Suppressor macrophage treated with lipopolysaccharide for 4 hours (primary cell): ENCODE data around the gene ATP8B4.
A peak's percentile ranks its signal among the peaks of the same experiment; 100 is the strongest.
"Not testable (repeated sequence)": the region's sequence is repeated elsewhere in the genome, so short reads cannot be mapped to it uniquely, and the experiment has no call there.

Experiments
- DNase-seq: peaks from one replicate; pipeline ENCODE4 v3.0.0-alpha.2; 2020

The ATP8B4 gene

GRCh38 chr15:50108461-50108860, 10.6 kb downstream of the ATP8B4 start:
- no peak for DNase-seq

- peak; percentile 89 for DNase-seq
These were observed 11.2 kb downstream of the ATP8B4 start for GRCh38 chr15:50107591-50108408.

- DNase-seq = no peak
These were observed 11.9 kb downstream of the ATP8B4 start for GRCh38 chr15:50107157-50107556.

DNA sequence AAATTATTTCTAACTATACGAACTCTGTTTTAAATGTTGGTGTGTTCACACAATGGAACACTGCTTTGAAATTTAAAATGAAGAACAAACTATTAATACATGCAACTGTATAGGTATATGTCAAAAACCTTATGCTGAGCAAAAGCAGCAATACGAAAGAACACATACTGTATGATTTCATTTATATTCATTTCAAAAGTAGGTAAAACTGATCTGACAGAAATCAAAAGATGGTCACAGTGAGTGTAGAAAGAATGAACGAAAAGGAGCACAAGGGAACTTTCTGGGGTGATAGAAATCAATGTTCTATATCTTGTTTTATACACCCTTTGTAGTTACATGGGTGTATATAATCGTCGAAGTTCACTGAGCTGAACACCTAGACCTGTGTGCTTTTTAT, 12.6 kb downstream of the ATP8B4 start:
- DNase-seq = no peak

- peak; percentile 68 for DNase-seq
These were observed 18.5 kb downstream of the ATP8B4 start for GRCh38 chr15:50100486-50100885.

DNA sequence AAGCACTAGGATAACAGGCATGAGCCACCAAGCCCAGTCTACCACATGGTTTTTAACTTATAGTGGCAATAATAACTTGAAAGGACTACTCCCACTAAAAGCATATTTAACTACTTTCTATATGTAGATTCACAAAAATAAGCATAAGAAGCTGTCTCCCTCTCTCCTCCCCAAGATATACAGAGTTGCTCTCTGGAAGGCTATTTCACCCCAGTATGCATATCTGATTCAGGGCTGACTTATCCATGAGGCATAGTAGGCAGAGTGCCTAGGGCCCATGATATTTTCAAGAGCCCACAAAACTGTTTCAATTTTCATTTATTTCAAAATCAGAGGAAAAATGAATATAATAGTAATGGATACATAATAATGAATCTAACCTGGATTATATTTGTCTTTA, 20.5 kb downstream of the ATP8B4 start:
- DNase-seq = no peak

DNA sequence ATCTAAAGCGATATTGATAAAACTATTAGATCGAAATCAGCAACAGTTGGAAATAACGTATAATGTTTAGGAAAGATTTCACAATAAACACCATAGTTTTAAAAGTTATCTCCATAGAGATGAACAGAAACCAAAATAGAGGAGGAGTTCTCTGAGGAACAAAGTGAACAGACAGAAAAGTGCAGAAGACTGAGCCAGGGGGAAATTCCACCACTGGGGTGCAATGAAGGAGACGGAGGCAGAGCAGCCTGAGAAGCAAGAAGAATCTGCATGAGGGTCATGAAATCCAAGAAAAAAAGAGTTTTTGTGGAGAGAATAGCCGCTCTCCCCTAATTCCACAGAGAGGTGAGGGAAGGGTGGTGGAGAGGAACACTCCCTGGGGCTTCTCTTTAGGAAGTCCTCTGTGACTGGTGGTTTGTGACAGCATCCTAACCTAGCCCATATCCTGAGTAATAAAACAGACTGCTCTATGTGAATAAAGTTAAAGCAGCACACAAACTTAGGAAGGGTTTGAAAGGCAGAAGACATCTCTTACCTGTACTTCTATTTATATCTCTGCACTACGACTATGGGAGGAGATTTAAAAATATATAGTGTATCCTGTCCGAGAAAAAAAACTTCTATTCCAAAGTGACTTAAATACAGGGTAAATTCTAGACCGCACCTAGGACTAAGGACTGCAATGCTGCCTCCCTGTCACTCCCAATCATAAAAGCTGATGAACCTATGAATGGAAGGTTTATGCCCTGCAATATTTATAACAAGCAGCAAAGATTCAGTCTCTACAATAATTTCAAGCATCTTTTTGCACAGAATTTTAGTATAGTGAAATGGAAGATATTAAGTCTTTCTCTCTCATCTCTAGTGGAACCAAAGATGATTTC, 22.9 kb downstream of the ATP8B4 start:
- DNase-seq = no peak

DNA sequence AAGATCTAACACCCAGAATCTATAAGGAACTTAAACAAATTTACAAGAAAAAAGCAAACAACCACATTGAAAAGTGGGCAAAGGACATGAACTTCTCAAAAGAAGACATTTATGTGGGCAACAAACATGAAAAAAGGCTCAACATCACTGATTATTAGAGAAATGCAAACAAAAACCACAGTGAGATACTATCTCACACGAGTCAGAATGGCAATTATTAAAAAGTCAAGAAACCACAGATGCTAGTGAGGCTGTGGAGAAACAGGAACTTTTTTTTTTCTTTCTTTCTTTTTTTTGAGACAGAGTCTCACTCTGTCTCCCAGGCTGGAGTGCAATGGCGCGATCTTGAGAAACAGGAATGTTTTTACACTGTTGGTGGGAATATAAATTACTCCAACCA, 29.6 kb downstream of the ATP8B4 start:
- not testable (repeated sequence) for DNase-seq

DNA sequence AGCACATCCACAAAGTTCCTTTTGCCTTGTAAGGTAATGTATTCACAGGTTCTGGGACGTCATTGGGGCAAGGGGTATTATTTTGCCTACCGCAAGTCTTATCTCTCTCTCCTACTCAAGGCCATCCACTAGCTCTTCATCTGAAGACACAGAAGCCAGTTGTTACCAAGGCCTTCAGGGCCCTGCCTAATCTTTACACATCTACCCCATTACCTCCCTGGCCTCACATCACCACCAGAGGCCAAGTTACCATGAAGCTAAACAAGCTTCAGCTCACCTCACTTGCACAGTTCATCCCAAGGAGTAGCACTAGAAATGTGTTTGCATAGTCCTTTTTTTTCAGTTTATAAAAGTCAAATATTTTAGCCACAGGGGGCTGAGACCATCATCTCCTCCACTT, 34.1 kb downstream of the ATP8B4 start:
- no peak for DNase-seq

GRCh38 chr15:50083424-50084025, 35.5 kb downstream of the ATP8B4 start:
- DNase-seq = no peak

DNA sequence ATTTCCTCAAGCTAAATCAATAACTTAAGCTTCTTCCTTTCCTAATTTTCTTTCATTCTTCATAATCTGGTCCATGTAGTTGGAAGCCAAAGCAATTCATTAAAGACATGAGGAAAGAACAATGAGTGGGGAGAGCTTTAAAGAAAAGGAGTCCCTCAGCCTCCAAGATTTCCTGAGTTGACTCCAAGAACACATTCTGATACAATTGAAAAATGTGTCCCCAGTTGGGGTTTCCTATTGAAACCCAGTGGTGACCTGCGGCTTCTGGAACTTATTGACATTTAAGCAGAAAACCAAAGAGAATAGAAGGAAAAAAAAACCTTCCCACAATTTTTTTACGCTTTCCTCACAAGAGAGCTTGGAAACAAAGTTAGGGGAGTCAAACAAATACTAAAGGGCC, 37.0 kb downstream of the ATP8B4 start:
- DNase-seq = no peak

DNA sequence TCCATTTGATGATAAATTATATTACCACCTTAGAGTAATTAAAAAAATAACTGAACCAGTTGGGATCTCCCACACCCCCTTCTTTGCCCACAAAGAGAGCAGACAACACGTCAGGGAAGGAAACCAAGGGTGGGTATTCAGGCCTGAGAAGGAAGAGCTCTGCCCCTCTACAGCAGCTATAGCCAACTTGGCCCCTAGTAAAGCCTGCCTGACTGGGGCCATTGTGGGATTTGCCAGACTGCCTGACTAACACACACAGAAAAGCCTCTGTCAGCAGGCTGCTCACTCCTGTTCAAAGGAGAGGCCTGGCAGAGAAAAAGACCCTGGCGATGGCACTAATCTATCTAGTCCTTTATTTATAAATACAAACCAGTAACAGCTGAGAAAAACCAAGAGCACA, 41.4 kb downstream of the ATP8B4 start:
- DNase-seq = no peak

DNA sequence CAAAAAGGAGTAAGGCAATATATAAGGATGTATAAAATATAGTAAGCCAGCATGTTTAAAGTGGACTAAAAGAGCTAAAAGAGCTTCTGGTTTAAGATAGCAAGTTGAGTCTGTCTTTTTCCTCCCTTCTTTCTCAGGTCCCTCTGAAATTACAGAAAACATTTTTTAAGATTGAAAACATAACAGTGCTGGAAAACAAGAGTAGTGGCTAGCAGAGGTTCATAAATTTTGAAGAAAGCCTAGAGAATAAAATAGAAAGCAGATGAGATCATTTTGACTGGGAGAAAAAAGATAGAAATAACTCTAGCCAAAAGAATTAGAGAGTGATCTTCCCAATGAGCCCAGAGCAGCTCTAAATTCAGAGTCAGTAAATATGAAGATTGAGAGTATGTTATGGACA, 41.9 kb downstream of the ATP8B4 start:
- DNase-seq = no peak

- no peak for DNase-seq
These were observed 43.7 kb downstream of the ATP8B4 start for GRCh38 chr15:50075319-50075718.

DNA sequence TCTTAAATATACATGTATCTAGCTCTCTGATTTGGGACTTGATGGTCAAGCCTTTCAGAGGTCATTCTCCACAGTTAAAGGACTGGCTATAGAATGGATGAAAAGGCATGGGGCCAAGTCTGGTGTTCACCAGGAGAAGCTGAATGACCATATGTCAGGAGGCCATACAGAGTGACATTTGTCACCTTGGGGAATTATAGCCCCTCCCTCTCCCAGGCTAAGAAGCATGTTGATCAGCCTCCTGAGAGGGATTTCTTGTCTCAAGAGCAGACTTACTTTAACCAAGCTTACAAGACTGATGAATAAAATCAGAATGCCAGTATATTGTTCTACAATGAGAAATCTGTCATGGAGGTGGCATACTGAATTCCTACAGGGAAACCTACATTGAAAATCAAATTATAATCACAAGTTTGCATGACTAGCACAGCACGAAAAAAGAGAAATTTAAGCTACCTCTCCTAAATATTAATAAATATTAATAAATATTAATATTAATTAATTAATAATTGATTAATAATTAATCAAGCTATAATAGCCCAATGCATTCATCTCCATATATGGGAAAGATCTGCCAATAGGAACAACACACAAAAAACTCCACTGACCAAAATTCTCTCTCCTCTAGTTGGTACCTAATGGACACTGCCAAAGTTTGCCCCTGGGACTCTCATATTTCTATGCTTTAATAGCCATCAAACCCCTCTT, 47.3 kb downstream of the ATP8B4 start:
- no peak for DNase-seq

- DNase-seq = no peak
These were observed 51.0 kb downstream of the ATP8B4 start for GRCh38 chr15:50068016-50068415.

DNA sequence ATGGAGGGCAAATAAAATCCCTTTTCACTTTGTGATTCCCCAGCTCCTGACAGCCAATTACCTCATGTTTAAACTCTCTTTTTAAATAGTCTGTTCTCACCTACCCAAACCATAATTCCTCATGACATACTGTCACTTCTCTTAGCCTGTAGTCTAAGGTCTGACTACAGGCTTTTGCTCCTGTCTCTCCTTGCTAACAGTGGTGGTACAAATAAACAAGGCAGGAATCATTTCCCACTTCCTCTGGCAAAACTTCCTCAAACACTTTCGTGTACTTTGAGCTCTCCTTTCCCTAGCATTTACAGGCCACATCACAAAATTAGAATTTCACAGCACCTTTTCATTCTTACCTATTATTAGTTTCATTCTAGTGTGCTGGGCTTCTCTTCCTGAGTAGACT, 51.8 kb downstream of the ATP8B4 start:
- no peak for DNase-seq

DNA sequence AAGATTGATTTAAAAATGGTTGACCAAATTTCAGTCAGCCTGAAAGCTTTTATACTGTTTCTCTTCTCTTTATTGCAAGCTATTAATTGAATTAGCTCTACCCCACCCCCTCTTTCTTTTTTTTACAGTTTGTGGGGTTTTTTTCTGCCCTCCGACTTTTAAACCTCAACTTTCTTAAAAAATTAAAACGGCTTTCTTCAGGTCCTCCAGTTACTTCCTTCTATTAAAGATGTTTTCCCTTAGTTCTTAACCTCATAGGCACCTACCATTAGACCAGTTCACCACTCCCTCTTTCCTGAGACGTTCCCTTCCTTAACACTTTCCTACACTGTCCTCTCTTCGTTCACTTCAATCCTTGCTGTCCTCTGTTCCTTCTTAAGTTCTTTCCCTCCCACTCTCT, 52.4 kb downstream of the ATP8B4 start:
- DNase-seq = no peak

- peak; percentile 64 for DNase-seq
These were observed 52.8 kb downstream of the ATP8B4 start for GRCh38 chr15:50066202-50066601.

DNA sequence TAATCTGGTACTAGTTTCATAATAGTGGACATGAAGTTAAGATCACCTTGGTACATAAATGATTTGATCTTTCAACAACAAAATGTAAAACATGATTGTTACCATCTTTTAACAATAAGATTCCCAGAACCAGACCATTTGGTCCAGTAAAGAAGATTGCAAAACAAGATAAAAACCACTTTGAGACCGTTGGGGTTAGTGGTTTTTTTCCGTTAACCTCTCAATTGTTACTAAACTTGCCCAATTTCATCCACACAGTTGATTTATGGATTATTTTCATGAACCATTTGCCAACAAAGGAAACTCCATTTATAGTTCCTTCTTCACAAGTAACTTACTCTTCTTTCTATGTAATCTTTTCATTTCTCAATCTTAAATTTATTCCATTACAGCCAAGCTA, 53.8 kb downstream of the ATP8B4 start:
- no peak for DNase-seq

- peak; percentile 36 for DNase-seq
These were observed 54.4 kb downstream of the ATP8B4 start for GRCh38 chr15:50064673-50065072.

DNA sequence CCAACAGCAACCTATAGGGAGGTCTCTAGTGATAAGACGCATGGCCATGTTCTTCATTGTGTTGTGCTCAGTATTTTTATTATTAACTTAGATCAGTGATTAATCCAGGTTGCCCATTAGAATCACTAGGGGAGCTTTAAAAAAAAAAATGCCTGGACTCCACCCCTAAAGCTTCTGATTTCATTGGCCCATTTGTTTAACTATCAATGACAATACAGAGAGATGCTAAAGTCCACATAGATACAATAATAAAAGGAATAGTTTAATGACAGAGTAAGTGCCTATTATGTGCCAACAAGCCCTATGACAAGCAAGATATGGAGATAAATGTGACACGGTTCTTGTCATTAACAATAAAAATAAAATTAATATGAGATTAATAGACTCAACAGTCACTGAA, 55.8 kb downstream of the ATP8B4 start:
- no peak for DNase-seq

DNA sequence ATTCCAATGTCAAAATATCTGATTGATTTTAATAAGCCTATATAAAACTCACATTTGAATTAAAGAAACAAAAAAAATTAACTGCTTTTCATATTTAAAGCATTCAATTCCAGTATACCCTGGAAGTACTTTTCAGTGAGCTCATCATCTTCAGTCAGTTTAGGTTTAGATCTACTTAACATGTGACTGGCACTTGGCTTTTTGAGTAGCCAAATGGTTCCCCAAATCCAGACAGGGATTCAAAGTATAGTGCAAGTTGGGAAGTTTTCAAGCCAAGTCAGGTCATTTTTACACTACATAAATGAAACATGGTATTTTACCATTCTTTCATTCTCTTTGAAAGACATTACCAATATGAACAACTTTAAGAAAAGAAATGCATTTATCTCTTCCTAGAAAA, 57.5 kb downstream of the ATP8B4 start:
- no peak for DNase-seq
